C4-2B (cell line): Measurements from ENCODE around the gene RSPH9.

Experiments used
- ZFX ChIP-seq: fragments of 450-650 bp; IDR thresholded peaks from 2 replicates; pipeline ENCODE4 v1.6.1; 2017
- TF ChIP-seq, protein P1 (sequence below): fragments of 450-650 bp; conservative IDR thresholded peaks from 2 replicates; pipeline ENCODE4 v1.5.1; 2017; ENCODE audit warnings: mild to moderate bottlenecking

DNA sequence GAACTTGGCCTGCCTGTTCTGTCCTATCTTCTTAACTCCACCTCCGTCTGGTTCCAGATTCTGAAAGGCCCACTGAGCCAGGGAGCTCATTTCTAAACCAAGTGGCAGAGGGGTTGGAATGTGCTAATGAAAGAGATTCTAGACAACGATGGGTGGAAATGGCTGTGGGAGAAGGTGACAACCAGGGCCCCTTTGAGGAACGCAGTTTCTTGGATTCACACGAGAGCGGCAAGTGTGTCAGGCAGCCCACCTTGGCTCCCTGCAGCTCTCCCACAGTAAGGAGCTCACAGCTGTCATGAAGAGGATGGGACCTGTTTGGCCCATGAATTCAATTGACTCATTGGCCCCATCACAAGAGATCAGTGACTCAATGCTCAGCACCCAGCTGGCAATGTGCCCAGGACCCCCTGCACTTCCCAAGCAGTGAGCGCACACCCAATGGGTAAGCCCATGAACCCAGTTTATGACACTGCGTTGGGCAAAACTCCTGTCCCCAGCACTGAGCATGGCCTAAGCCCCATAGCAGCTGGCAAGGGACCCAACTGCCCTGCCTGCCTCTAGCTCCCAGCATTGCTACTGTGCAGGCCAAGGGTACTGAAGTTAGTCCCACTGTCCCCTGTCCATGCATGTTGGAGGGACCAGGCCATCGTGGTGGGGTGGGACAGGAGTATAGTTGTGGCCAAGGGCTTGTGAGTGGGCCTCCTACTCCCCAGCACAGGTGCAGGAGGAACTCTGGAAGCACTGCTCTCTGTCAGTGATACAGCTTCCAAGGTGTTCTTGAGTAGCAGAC, 26.4 kb downstream of the RSPH9 start:
- TF ChIP-seq, protein P1, sequence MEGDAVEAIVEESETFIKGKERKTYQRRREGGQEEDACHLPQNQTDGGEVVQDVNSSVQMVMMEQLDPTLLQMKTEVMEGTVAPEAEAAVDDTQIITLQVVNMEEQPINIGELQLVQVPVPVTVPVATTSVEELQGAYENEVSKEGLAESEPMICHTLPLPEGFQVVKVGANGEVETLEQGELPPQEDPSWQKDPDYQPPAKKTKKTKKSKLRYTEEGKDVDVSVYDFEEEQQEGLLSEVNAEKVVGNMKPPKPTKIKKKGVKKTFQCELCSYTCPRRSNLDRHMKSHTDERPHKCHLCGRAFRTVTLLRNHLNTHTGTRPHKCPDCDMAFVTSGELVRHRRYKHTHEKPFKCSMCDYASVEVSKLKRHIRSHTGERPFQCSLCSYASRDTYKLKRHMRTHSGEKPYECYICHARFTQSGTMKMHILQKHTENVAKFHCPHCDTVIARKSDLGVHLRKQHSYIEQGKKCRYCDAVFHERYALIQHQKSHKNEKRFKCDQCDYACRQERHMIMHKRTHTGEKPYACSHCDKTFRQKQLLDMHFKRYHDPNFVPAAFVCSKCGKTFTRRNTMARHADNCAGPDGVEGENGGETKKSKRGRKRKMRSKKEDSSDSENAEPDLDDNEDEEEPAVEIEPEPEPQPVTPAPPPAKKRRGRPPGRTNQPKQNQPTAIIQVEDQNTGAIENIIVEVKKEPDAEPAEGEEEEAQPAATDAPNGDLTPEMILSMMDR, result no peak
- TF ChIP-seq ZFX, result no peak
